Central memory CD8-positive, alpha-beta T cell (primary cell): ENCODE data around the gene RAD51B.

ENCODE experiments used
- ATAC-seq: fragments of 150-1000 bp; cut with Tn5 transposase; replicated peaks from 2 replicates; pipeline ENCODE4 v1.10.0; 2022; ENCODE audit warnings: mild to moderate bottlenecking, moderate FRiP score, moderate number of reproducible peaks; ENCODE audit not compliant: poor library complexity, severe bottlenecking; ENCODE audit errors: extremely low read depth
- DNase-seq, 2 donors: peaks; one replicate each; pipeline ENCODE4 v3.0.0; 2021; ENCODE audit warnings: low spot score in 2 of 2
- H3K27ac Mint-ChIP-seq: one replicate; pipeline ENCODE4 v1.8.0; 2022; ENCODE audit warnings: low read depth, mild to moderate bottlenecking, moderate library complexity, mixed read lengths
- H3K27me3 Mint-ChIP-seq: one replicate; pipeline ENCODE4 v1.8.0; 2022; ENCODE audit warnings: mixed read lengths
- H3K36me3 Mint-ChIP-seq: one replicate; pipeline ENCODE4 v1.8.0; 2022; ENCODE audit warnings: mild to moderate bottlenecking, moderate library complexity, mixed read lengths; ENCODE audit not compliant: insufficient read depth
- H3K4me1 Mint-ChIP-seq: one replicate; pipeline ENCODE4 v1.8.0; 2022; ENCODE audit warnings: mixed read lengths
- H3K4me3 Mint-ChIP-seq: one replicate; pipeline ENCODE4 v1.8.0; 2022; ENCODE audit warnings: mild to moderate bottlenecking, moderate library complexity, mixed read lengths
- H3K9me3 Mint-ChIP-seq: one replicate; pipeline ENCODE4 v1.8.0; 2022; ENCODE audit warnings: mixed read lengths

The RAD51B gene

GRCh38 chr14:68689511-68689910 is 869.9 kb downstream of the RAD51B start:
- DNase-seq (no peak), ATAC-seq (no peak)
- Mint-ChIP-seq H3K36me3 (peaks cover 10% of the 10 kb centered on the region), H3K27ac (no peak overlapping the region), H3K4me3 (no peak overlapping the region), H3K4me1 (peaks cover 26% of the 10 kb centered on the region), H3K9me3 (no peaks in the 10 kb centered on the region), H3K27me3 (no peaks in the 10 kb centered on the region)

GRCh38 chr14:68690089-68690958 is 870.7 kb downstream of the RAD51B start:
- peaks cover 23% of the 10 kb centered on the region for H3K4me1 Mint-ChIP-seq
- no peaks in the 10 kb centered on the region for H3K9me3 Mint-ChIP-seq
- no peaks in the 10 kb centered on the region for H3K27me3 Mint-ChIP-seq
- H3K36me3 Mint-ChIP-seq, result peaks cover 7% of the 10 kb centered on the region
- DNase-seq (no peak), ATAC-seq (no peak)
- H3K4me3 Mint-ChIP-seq, result no peak overlapping the region
- no peak overlapping the region for H3K27ac Mint-ChIP-seq

- Mint-ChIP-seq H3K4me3 (no peak overlapping the region), H3K27me3 (no peaks in the 10 kb centered on the region), H3K27ac (no peak overlapping the region), H3K4me1 (peaks cover 22% of the 10 kb centered on the region), H3K9me3 (no peaks in the 10 kb centered on the region), H3K36me3 (peaks cover 3% of the 10 kb centered on the region)
- ATAC-seq, result no peak
- DNase-seq, result no peak
These were observed 871.6 kb downstream of the RAD51B start for GRCh38 chr14:68691031-68691791.

GRCh38 chr14:68691792-68692118 is 872.2 kb downstream of the RAD51B start:
- Mint-ChIP-seq H3K36me3 (peaks cover 3% of the 10 kb centered on the region), H3K9me3 (no peaks in the 10 kb centered on the region), H3K27me3 (no peaks in the 10 kb centered on the region), H3K27ac (no peak overlapping the region), H3K4me1 (peaks cover 22% of the 10 kb centered on the region), H3K4me3 (no peak overlapping the region)
- DNase-seq, result no peak
- no peak for ATAC-seq

GRCh38 chr14:68692216-68692615 is 872.6 kb downstream of the RAD51B start:
- Mint-ChIP-seq H3K4me1 (peaks cover 22% of the 10 kb centered on the region), H3K9me3 (no peaks in the 10 kb centered on the region), H3K4me3 (no peak overlapping the region), H3K36me3 (peaks cover 3% of the 10 kb centered on the region), H3K27me3 (no peaks in the 10 kb centered on the region), H3K27ac (no peak overlapping the region)
- ATAC-seq (no peak), DNase-seq (no peak)

GRCh38 chr14:68692916-68693771 is 873.6 kb downstream of the RAD51B start:
- Mint-ChIP-seq H3K27me3 (no peaks in the 10 kb centered on the region), H3K4me3 (no peak overlapping the region), H3K27ac (no peak overlapping the region), H3K36me3 (no peaks in the 10 kb centered on the region), H3K4me1 (peaks cover 22% of the 10 kb centered on the region), H3K9me3 (no peaks in the 10 kb centered on the region)
- no peak for ATAC-seq
- DNase-seq, result no peak

GRCh38 chr14:68693926-68694325 is 874.3 kb downstream of the RAD51B start:
- Mint-ChIP-seq H3K4me3 (no peak overlapping the region), H3K9me3 (no peaks in the 10 kb centered on the region), H3K4me1 (peaks cover 20% of the 10 kb centered on the region), H3K27me3 (no peaks in the 10 kb centered on the region), H3K36me3 (no peaks in the 10 kb centered on the region), H3K27ac (no peak overlapping the region)
- ATAC-seq (no peak), DNase-seq (no peak)

GRCh38 chr14:68694516-68695235 is 875.1 kb downstream of the RAD51B start:
- H3K4me3 Mint-ChIP-seq, result no peak overlapping the region
- peak overlapping the region; percentile 83 for H3K27ac Mint-ChIP-seq
- H3K4me1 Mint-ChIP-seq, result peaks cover 13% of the 10 kb centered on the region
- no peak for ATAC-seq
- no peaks in the 10 kb centered on the region for H3K36me3 Mint-ChIP-seq
- no peak for DNase-seq
- H3K9me3 Mint-ChIP-seq, result no peaks in the 10 kb centered on the region
- no peaks in the 10 kb centered on the region for H3K27me3 Mint-ChIP-seq

GRCh38 chr14:68695326-68695768 is 875.8 kb downstream of the RAD51B start:
- H3K4me3 Mint-ChIP-seq, result no peak overlapping the region
- H3K9me3 Mint-ChIP-seq, result no peaks in the 10 kb centered on the region
- peak overlapping the region; percentile 83 for H3K27ac Mint-ChIP-seq
- peaks cover 13% of the 10 kb centered on the region for H3K4me1 Mint-ChIP-seq
- no peaks in the 10 kb centered on the region for H3K27me3 Mint-ChIP-seq
- peak; percentile 60 for ATAC-seq
- no peaks in the 10 kb centered on the region for H3K36me3 Mint-ChIP-seq
- no peak for DNase-seq

- DNase-seq (no peak), ATAC-seq (no peak)
- Mint-ChIP-seq H3K27me3 (no peaks in the 10 kb centered on the region), H3K4me3 (no peak overlapping the region), H3K27ac (peak overlapping the region; percentile 83), H3K4me1 (peaks cover 13% of the 10 kb centered on the region), H3K9me3 (no peaks in the 10 kb centered on the region), H3K36me3 (no peaks in the 10 kb centered on the region)
These were observed 876.3 kb downstream of the RAD51B start for GRCh38 chr14:68695856-68696255.

GRCh38 chr14:68696266-68696665 is 876.7 kb downstream of the RAD51B start:
- Mint-ChIP-seq H3K27ac (no peak overlapping the region), H3K9me3 (no peaks in the 10 kb centered on the region), H3K36me3 (no peaks in the 10 kb centered on the region), H3K4me1 (peaks cover 13% of the 10 kb centered on the region), H3K4me3 (no peak overlapping the region), H3K27me3 (no peaks in the 10 kb centered on the region)
- ATAC-seq, result no peak
- DNase-seq, result no peak
